Measurements from ENCODE around the gene PAGR1.

Gene PAGR1

GRCh38 chr16:29815793-29816693, at the start of gene PAGR1:
TSS of gene PAGR1 (plus strand) at chr16:29816152. CDS start at chr16:29816526, 374 bp downstream.
- peak; percentile 93 for TF ChIP-seq CTCF (IDR thresholded peaks at IDR 0.05)

- no peak for TF ChIP-seq CTCF (IDR thresholded peaks at IDR 0.05)
Observed at GRCh38 chr16:29766571-29766970, 49.4 kb upstream of the PAGR1 start.

- no peak for TF ChIP-seq CTCF (IDR thresholded peaks at IDR 0.05)
Observed at GRCh38 chr16:29767062-29767461, 48.9 kb upstream of the PAGR1 start.

- no peak for TF ChIP-seq CTCF (IDR thresholded peaks at IDR 0.05)
Observed at GRCh38 chr16:29769507-29769906, 46.4 kb upstream of the PAGR1 start.

GRCh38 chr16:29770250-29770929, 45.6 kb upstream of the PAGR1 start:
- no peak for TF ChIP-seq CTCF (IDR thresholded peaks at IDR 0.05)

GRCh38 chr16:29774730-29775129, 41.2 kb upstream of the PAGR1 start:
- TF ChIP-seq CTCF (IDR thresholded peaks at IDR 0.05), result no peak

- no peak for TF ChIP-seq CTCF (IDR thresholded peaks at IDR 0.05)
Observed at GRCh38 chr16:29775742-29776408, 40.1 kb upstream of the PAGR1 start.
